K562 (cell line): ENCODE measurements around the gene MND1. TPM values are rescaled to one million over a fixed set of nuclear protein-coding genes. Genes with fewer than 3 reads are reported as not detected.

Experiments used
- CBFA2T2 ChIP-seq: fragments of 450-650 bp; conservative IDR thresholded peaks from 2 replicates; pipeline ENCODE4 v1.6.1; 2017; ENCODE audit warnings: mild to moderate bottlenecking
- CREB3L1 ChIP-seq: fragments of 450-650 bp; IDR thresholded peaks from 2 replicates; pipeline ENCODE4 v1.6.1; 2014; ENCODE audit warnings: low read depth, mild to moderate bottlenecking, moderate library complexity, borderline replicate concordance
- CREM ChIP-seq: IDR thresholded peaks from 2 replicates; pipeline ENCODE4 v1.6.1; 2014; ENCODE audit warnings: antibody characterized with exemption, low read depth
- CTCFL ChIP-seq: IDR thresholded peaks from 2 replicates; pipeline ENCODE4 v1.6.1; 2011; ENCODE audit warnings: borderline replicate concordance, low read depth, mild to moderate bottlenecking, moderate library complexity, low read length; ENCODE audit not compliant: insufficient read depth, poor library complexity, severe bottlenecking
- EP300 ChIP-seq: IDR thresholded peaks from 2 replicates; pipeline ENCODE4 v1.6.1; 2012; ENCODE audit warnings: low read length, improper control_type of control experiment
- ETS1 ChIP-seq: conservative IDR thresholded peaks from 2 replicates; pipeline ENCODE4 v1.6.1; 2011; ENCODE audit warnings: low read depth, mild to moderate bottlenecking, low read length; ENCODE audit not compliant: control insufficient read depth
- KDM4B ChIP-seq, 2 experiments: fragments of 450-650 bp in 1 of 2; sonication (generic) in 1 of 2; IDR thresholded peaks; 2 replicates each; pipeline ENCODE4 v1.6.1; 2016 to 2017; ENCODE audit warnings: borderline replicate concordance in 2 of 2, antibody characterized with exemption in 1 of 2, low read depth in 1 of 2, mild to moderate bottlenecking in 1 of 2
- MED1 ChIP-seq: sonication (generic); formaldehyde crosslinking; IDR thresholded peaks from 2 replicates; pipeline ENCODE4 v1.8.1; 2023; ENCODE audit warnings: missing genetic modification reagents, borderline replicate concordance
- MIER1 ChIP-seq: fragments of 450-650 bp; IDR thresholded peaks from 2 replicates; pipeline ENCODE4 v1.6.1; 2016; ENCODE audit warnings: antibody characterized with exemption, mild to moderate bottlenecking, low read depth
- MTA2 ChIP-seq: fragments of 450-650 bp; IDR thresholded peaks from 2 replicates; pipeline ENCODE4 v1.6.1; 2016; ENCODE audit warnings: low read depth
- MXI1 ChIP-seq: IDR thresholded peaks from 2 replicates; pipeline ENCODE4 v1.6.1; 2011; ENCODE audit warnings: low read depth, mild to moderate bottlenecking, improper control_type of control experiment, low read length
- NCOA1 ChIP-seq: fragments of 450-650 bp; IDR thresholded peaks from 2 replicates; pipeline ENCODE4 v1.6.1; 2016; ENCODE audit warnings: low read depth
- NKRF ChIP-seq: fragments of 450-650 bp; IDR thresholded peaks from 2 replicates; pipeline ENCODE4 v1.6.1; 2016; ENCODE audit warnings: borderline replicate concordance
- TAL1 ChIP-seq: fragments of 450-650 bp; IDR thresholded peaks from 2 replicates; pipeline ENCODE4 v1.6.1; 2016; ENCODE audit warnings: mild to moderate bottlenecking
- USF2 ChIP-seq: sonication (generic); formaldehyde crosslinking; IDR thresholded peaks from 2 replicates; pipeline ENCODE4 v1.5.0; 2020; ENCODE audit warnings: missing genetic modification reagents
- ZNF431 ChIP-seq: sonication (generic); formaldehyde crosslinking; IDR thresholded peaks from 2 replicates; pipeline ENCODE4 v1.8.0; 2022; ENCODE audit warnings: mild to moderate bottlenecking, missing genetic modification reagents
- ZNF444 ChIP-seq: fragments of 250-450 bp; sonication (Bioruptor Pico); IDR thresholded peaks from 2 replicates; pipeline ENCODE4 v1.4.0; 2020; ENCODE audit warnings: mild to moderate bottlenecking, moderate library complexity
- polyA plus RNA-seq, 8 experiments: library from polyadenylated mRNA; depleted of rRNA in 4 of 8; stranded (reverse) in 5 of 8; unstranded in 3 of 8; fragments of >200 nt; fragmentation: Nextera tagmentation in 2 of 8; fragmentation: Illumina TruSeq in 1 of 8; extraction: Ambion mirVana in 2 of 8; extraction: Trizol in 1 of 8; gene quantifications; 2 replicates each; pipeline versions ENCODE4 v1.2.1 to v1.2.3, GENCODE V29; 2011 to 2014; ENCODE audit warnings: inconsistent platforms in 1 of 8, missing spikeins in 1 of 8
- total RNA-seq, 7 experiments: library from RNA; depleted of rRNA in 6 of 7; stranded (reverse); fragments of >200 nt in 6 of 7; fragmentation: Illumina TruSeq in 2 of 7; extraction: Trizol in 2 of 7; gene quantifications; 2 replicates each; pipeline versions ENCODE4 v1.2.1 to v1.2.3, GENCODE V29; 2011 to 2021; ENCODE audit warnings: low replicate concordance in 1 of 7
- TF ChIP-seq, protein P1 (sequence below): sonication (generic); formaldehyde crosslinking; IDR thresholded peaks from 2 replicates; pipeline ENCODE4 v1.8.1; 2023; ENCODE audit warnings: mild to moderate bottlenecking, missing genetic modification reagents

MND1 gene
- total and polyA plus RNA-seq, 9 of the 15 experiments (the other 6 are each of a cell fraction or from before 2014, with no cell fraction given), result 35.3 to 94.1 (median 59.9) TPM

GRCh38 chr4:153409924-153410501, 65.5 kb downstream of the MND1 start (continued):
- TF ChIP-seq MIER1 (no peak), KDM4B (IDR thresholded peaks at IDR 0.05; ENCODE audit: borderline replicate concordance in 2 of 2, low read depth in 1 of 2) (no peak), NCOA1 (peak; percentile 45; the same call in 1 of the 2 replicates), ZNF431 (CRISPR knock-in tag) (no peak), ETS1 (no peak), ZNF444 (CRISPR knock-in tag) (no peak), EP300 (peak; percentile 52; the same call in 1 of the 2 replicates), MTA2 (peak; percentile 40), MXI1 (peak; percentile 56; the same call in 1 of the 2 replicates), NKRF (no peak), TAL1 (peak; percentile 59), MED1 (CRISPR knock-in tag) (no peak), USF2 (no peak), CBFA2T2 (peak; percentile 75), CREM (0 out of 2 replicates have a peak, but pooled peaks have one; percentile 4), CTCFL (no peak), CREB3L1 (peak; percentile 38; the same call in 1 of the 2 replicates)
- TF ChIP-seq, protein P1, sequence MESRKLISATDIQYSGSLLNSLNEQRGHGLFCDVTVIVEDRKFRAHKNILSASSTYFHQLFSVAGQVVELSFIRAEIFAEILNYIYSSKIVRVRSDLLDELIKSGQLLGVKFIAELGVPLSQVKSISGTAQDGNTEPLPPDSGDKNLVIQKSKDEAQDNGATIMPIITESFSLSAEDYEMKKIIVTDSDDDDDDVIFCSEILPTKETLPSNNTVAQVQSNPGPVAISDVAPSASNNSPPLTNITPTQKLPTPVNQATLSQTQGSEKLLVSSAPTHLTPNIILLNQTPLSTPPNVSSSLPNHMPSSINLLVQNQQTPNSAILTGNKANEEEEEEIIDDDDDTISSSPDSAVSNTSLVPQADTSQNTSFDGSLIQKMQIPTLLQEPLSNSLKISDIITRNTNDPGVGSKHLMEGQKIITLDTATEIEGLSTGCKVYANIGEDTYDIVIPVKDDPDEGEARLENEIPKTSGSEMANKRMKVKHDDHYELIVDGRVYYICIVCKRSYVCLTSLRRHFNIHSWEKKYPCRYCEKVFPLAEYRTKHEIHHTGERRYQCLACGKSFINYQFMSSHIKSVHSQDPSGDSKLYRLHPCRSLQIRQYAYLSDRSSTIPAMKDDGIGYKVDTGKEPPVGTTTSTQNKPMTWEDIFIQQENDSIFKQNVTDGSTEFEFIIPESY (CRISPR knock-in tag), result 0 out of 2 replicates have a peak, but pooled peaks have one; percentile 2
